ENCODE measurements around the gene ASB7.

DNA sequence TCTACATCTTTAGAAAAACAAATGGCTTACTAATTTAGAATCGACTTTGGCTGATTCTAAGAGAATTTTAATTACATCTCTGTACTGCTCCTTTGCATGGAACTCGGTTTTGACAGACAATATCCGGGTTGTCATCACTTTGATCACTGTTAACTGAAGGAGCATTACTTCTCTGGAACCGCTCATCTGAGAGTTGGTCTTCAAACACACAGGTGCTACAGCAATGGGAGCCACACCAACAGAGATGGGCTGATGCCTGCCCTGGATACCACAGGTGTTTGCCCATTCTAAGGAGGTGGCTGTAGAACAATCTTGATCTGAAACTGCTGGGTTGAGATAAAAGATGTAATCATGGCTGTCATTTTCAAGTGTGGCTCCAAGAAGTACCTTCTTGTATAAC is 22.0 kb upstream of the ASB7 start:
- TF ChIP-seq, protein P1, sequence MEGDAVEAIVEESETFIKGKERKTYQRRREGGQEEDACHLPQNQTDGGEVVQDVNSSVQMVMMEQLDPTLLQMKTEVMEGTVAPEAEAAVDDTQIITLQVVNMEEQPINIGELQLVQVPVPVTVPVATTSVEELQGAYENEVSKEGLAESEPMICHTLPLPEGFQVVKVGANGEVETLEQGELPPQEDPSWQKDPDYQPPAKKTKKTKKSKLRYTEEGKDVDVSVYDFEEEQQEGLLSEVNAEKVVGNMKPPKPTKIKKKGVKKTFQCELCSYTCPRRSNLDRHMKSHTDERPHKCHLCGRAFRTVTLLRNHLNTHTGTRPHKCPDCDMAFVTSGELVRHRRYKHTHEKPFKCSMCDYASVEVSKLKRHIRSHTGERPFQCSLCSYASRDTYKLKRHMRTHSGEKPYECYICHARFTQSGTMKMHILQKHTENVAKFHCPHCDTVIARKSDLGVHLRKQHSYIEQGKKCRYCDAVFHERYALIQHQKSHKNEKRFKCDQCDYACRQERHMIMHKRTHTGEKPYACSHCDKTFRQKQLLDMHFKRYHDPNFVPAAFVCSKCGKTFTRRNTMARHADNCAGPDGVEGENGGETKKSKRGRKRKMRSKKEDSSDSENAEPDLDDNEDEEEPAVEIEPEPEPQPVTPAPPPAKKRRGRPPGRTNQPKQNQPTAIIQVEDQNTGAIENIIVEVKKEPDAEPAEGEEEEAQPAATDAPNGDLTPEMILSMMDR (conservative IDR thresholded peaks at IDR 0.05; ENCODE audit: low read depth, low read length), result no peak
- no peak for TF ChIP-seq EZH2 (IDR thresholded peaks at IDR 0.05; ENCODE audit: borderline replicate concordance, low read depth, low read length, poor library complexity, severe bottlenecking)

All from A673 (cell line).